Measurements from ENCODE around the gene APC2. TPM values are rescaled to one million over a fixed set of nuclear protein-coding genes. Genes with fewer than 3 reads are reported as not detected.

The APC2 gene
- total RNA-seq, 1 experiment from 2014 or later: 1.4 TPM

- TF ChIP-seq ZNF512 (CRISPR knock-in tag; IDR thresholded peaks at IDR 0.05; ENCODE audit: borderline replicate concordance) (no peak), ZNF232 (CRISPR knock-in tag; IDR thresholded peaks at IDR 0.05) (no peak), CREM (CRISPR knock-in tag; IDR thresholded peaks at IDR 0.05) (no peak), GABPB1 (CRISPR knock-in tag; IDR thresholded peaks at IDR 0.05) (no peak), FOXJ3 (CRISPR knock-in tag; IDR thresholded peaks at IDR 0.05; ENCODE audit: borderline replicate concordance) (no peak), GTF2I (CRISPR knock-in tag; conservative IDR thresholded peaks at IDR 0.05) (no peak), JAZF1 (CRISPR knock-in tag; IDR thresholded peaks at IDR 0.05) (no peak), CREB1 (CRISPR knock-in tag; IDR thresholded peaks at IDR 0.05) (no peak), JUN (CRISPR knock-in tag; IDR thresholded peaks at IDR 0.05) (no peak)
Observed at GRCh38 chr19:1520203-1520780, 70.4 kb downstream of the APC2 start (continued).

- Mint-ChIP-seq H3K4me1 (peaks cover 5% of the 10 kb centered on the region), H3K9me3 (peaks cover 10% of the 10 kb centered on the region), H3K27ac (no peak overlapping the region), H3K4me3 (no peak overlapping the region), H3K36me3 (no peaks in the 10 kb centered on the region), H3K27me3 (ENCODE audit: low read depth) (peaks cover 53% of the 10 kb centered on the region)
- CTCF ChIA-PET: interaction anchor here (0.6 to 1.4 kb wide), 3 partner anchors 25 to 50 kb away, joined by 3 to 5 read pairs (median 3); no protein-coding TSS in a partner anchor
- ATAC-seq (no peak), DNase-seq (ENCODE audit: low spot score) (no peak)
- POLR2A ChIA-PET: no interaction called here
- TF ChIP-seq NFATC4 (CRISPR knock-in tag; IDR thresholded peaks at IDR 0.05): no peak
- TF ChIP-seq AFF4 (CRISPR knock-in tag; IDR thresholded peaks at IDR 0.05; ENCODE audit: borderline replicate concordance): no peak
- TF ChIP-seq MYBL2 (CRISPR knock-in tag; IDR thresholded peaks at IDR 0.05): no peak
- no peak for TF ChIP-seq ZSCAN18 (CRISPR knock-in tag; IDR thresholded peaks at IDR 0.05)
- TF ChIP-seq ERG (CRISPR knock-in tag; IDR thresholded peaks at IDR 0.05): no peak
- no peak for TF ChIP-seq ZNF121 (CRISPR knock-in tag; IDR thresholded peaks at IDR 0.05)
- no peak for TF ChIP-seq IRF1 (CRISPR knock-in tag; IDR thresholded peaks at IDR 0.05)
- TF ChIP-seq FOXP4 (CRISPR knock-in tag; IDR thresholded peaks at IDR 0.05): no peak
- no peak for TF ChIP-seq ZNF219 (CRISPR knock-in tag; IDR thresholded peaks at IDR 0.05; ENCODE audit: borderline replicate concordance)
- no peak for TF ChIP-seq ZNF263 (CRISPR knock-in tag; IDR thresholded peaks at IDR 0.05; ENCODE audit: low read depth)
- no peak for TF ChIP-seq ZNF416 (CRISPR knock-in tag; IDR thresholded peaks at IDR 0.05)
- no peak for TF ChIP-seq ZNF232 (CRISPR knock-in tag; IDR thresholded peaks at IDR 0.05)
- TF ChIP-seq FOXJ3 (CRISPR knock-in tag; IDR thresholded peaks at IDR 0.05; ENCODE audit: borderline replicate concordance): no peak
- TF ChIP-seq ZNF423 (CRISPR knock-in tag; IDR thresholded peaks at IDR 0.05): no peak
- TF ChIP-seq ETV6 (CRISPR knock-in tag; IDR thresholded peaks at IDR 0.05): no peak
- TF ChIP-seq ATF6 (CRISPR knock-in tag; IDR thresholded peaks at IDR 0.05): no peak
Observed at GRCh38 chr19:1521636-1522035, 71.7 kb downstream of the APC2 start.

All from WTC11 (cell line).